Glomerular visceral epithelial cell (primary cell): ENCODE data around the gene BTBD9.

Experiments used
- DNase-seq: peaks from one replicate; pipeline ENCODE4 v3.0.0-alpha.2; 2016; ENCODE audit errors: extremely low spot score

The BTBD9 gene

DNA sequence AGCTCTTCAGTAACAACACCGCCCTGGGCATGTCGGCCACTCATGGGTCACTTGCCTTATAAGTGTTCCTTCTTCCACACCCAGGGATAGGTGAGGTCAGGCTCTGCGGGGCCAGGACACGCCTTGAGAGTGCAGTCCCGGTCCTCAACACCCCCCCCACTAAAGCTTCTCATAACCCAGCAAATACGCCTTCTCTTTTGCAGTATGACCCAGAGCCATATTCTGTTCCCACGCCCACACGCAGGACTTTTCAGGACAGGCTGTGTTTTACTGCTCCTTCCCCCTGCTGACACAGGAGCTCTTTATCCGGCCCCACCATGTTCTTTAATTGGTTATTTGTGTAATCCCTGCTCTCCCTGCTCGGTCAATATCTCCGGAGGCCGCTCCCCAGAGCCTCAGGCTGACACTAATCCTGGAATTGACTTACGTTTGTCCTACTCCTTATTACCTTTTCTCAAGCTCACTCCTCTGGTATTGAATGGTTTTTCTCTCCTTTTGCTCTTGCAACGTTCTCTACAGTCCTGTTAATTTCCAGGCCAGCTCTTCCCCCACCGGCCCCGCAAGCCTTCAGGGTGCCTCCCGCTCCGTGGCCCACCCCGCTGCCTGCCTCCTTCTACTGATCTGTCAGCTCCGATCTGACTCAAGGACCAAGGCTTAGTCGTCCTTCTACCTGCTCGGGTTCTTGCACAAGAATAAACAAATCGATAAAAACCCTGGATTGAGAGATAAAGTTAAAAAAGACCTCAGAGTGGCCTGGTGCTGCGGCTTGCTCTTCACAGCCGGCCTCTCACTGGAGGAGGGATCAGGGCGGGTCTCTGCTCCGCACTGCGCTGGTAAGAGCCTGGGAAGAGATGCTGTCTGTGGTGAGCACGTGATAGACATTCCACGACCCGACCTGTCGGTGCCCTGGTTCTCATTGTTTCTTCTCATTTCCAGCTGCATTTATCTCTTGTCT, 462.7 kb downstream of the BTBD9 start:
- DNase-seq = no peak

GRCh38 chr6:38175786-38176185, 463.9 kb downstream of the BTBD9 start:
- no peak for DNase-seq

- no peak for DNase-seq
Measured at GRCh38 chr6:38174806-38175495, 464.8 kb downstream of the BTBD9 start.

DNA sequence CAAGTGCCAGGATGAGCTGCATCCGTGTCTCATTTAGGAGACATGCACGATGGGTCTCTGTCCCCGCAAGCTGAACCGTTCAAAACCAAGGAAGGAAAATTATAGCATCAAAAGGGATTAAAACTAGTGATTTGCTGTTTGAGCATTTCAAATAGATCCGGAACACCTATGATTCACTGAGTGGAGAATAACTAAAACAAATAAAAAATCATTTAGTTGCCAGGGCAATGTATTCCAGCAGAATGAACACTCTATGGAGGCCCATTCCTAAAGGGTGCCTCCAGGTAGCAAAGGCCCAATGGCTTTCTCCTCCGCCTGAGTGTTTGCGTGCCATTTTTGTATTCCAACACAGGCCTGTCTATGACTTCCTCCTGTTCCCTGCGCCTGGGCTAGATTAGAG, 465.4 kb downstream of the BTBD9 start:
- no peak for DNase-seq

GRCh38 chr6:38173909-38174308, 465.8 kb downstream of the BTBD9 start:
- DNase-seq = no peak

- DNase-seq = no peak
Measured at GRCh38 chr6:38172739-38173410, 466.9 kb downstream of the BTBD9 start.

- DNase-seq = no peak
Measured at GRCh38 chr6:38171997-38172738, 467.6 kb downstream of the BTBD9 start.

GRCh38 chr6:38170666-38171355, 468.9 kb downstream of the BTBD9 start:
- no peak for DNase-seq

GRCh38 chr6:38169977-38170526, 469.7 kb downstream of the BTBD9 start:
- DNase-seq = no peak

DNA sequence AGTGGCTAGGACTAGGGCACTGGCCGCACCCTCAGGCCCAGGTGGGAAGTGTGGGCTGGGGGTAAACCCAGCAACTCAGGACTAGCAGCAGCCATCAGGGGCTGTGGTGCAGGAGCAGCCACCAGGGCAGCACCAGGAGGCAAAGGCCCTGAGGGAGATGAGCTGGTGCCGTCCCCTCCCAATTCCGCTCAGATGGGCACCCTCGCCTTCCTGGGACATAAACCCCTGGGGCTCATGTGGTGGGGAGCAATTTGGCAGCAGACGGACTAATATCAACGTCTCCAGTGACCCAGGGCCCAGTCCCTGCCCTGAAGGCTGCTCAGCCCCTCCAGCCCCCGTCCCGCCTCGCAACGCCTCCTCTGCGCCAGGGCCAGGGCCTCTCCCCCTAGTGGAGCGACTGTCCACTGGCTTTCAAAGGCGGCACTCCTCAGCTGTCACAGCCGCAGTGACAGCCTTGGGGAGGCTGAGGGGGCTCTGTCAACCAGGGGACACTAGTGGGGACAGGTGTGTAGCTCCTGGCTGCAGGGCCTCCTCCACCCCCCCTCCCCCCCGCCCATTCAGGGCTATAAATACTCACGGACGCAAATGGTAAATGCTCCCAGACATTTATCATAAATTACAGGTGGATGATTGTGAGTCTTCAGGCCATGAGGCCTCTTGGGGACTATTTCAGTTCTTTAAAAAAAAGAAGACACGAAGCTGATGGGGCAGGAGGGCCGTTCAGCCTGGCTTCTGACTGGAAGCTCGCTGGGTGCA, 470.3 kb downstream of the BTBD9 start:
- DNase-seq = no peak

- DNase-seq = no peak
Measured at GRCh38 chr6:38168699-38169098, 471.0 kb downstream of the BTBD9 start.

DNA sequence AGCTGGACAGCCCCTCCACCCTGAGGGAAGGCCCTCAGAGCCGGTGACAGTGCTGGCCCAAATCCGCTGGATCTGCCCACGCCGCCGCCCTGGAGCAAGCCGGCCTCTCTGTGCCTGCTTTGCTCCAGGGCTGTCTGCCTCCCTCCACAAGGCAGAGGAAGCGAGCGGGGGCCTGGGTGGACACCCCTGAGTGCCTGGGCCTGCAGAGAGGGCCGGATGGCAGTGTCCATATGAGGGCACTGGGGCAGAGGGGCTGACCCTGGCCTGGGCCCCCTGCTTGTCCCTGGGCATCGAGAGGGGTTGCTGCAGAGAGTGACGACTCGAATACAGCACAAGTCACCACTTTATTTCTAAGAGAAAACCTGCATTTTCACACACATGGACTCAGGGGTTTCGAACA, 471.6 kb downstream of the BTBD9 start:
- no peak for DNase-seq

DNA sequence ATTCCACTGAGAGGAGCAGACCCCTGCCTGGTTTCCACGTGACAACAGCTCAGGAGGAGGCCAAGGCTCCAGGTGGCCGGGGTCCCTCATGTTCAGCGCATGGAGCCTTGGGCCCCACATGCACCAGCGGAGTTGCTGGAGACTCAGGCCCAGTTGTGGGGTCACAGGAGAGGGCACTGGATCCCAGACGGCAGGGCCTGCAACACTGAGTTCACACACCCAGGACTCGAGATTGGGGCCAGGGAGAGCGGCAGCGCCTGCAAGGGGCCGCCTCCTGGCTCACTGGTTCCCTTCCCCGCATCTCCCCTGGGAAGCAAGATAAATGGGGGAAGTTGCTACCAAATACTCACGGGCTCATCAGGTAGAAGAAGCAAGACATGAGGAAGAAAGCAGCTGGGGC, 472.1 kb downstream of the BTBD9 start:
- DNase-seq = no peak

- no peak for DNase-seq
Measured at GRCh38 chr6:38166411-38167240, 473.1 kb downstream of the BTBD9 start.

DNA sequence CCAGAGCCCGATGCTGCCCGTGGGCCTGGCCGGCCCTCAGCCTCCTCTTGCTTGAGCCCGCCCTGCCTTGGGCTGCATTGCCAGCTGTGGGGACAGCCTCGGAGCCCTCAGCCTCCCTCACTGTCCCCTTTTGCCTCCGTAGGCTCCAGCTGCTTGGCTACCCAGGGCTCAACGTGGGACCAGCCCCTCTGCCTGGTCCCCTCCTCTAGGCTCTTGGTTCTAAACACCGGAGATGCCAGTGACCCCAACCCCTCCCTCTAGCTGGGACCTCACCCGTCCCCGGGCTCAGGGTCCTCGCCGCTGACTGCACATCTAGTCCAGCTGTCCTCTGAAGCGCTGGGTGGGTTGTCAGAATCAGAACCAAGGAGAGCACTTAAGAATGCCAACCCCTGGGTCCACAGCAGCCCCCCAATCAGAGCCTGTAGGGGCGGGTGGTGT, 475.0 kb downstream of the BTBD9 start:
- no peak for DNase-seq

GRCh38 chr6:38164131-38164481, 475.6 kb downstream of the BTBD9 start:
- no peak for DNase-seq

DNA sequence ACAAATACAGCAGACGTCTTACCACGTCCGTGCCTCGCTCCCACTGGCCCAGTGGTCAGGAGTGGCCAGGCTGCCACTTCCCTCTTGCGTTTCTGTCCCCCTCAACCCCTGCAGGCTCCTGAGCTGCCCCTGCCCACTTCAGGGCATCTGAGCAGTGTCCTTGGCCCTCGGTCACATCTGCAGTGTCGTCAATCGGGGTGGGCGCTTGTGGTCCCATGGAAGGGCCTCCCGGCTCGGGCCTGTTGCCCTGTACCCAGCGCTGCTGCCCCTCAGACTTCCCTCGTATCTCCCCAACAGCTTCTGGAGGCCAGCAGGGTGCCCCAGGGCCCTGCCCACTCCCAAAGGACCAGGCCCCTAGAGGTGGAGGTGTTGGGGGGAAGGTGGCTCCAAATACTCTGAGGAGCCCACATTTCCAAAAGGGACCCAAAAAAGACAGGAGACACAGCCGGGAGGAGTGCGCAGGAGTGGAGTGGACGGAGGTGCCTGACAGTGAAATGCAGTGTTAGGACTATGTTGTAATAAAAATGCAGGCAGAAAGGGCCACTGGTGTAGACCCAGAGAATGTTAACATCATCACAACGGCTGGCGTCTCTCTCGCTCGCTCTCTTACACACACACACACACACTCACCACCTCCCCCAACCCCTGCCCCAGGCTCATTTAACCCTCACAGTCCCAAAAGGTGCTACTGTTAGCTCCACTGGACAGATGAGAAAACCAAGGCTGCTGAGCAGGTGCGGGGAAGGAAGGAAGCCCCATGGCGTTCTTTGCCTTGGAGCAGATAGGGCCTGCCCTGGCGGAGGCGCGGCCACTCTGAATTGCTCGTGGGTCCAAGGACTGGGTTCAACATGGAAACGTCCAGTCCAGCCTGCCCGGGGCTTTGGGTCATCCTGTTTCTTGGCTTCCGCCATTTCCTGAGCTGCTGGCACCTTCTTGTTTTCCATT, 476.3 kb downstream of the BTBD9 start:
- DNase-seq = no peak
